DMS 273 (cell line): Measurements from ENCODE around the gene MARCHF10.

Source experiments
- DNase-seq: peaks from one replicate; lab custom pipeline; 2025; ENCODE audit not compliant: unreplicated experiment; lab: John Stamatoyannopoulos, UW

Gene MARCHF10

DNA sequence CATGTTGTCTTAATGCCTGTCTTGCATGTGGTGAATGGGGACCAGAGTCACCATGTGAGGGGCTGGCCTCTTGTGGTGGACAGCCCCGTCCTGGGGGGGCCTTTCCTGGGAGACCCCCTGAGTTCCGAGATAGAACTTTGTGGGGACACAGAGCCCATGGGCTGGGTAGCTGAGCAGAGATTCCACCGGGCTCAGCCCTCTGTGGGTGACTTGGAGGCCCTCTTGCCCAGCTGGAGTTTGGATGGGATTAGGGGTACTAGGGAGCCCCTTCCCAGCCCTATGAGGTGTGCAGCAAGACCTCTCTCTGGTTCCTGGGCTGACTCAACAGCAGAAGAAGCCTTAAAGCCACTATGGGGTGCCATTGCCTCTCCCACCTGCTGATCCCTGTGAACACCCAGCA is 142.5 kb downstream of the MARCHF10 start:
- no peak for DNase-seq

GRCh38 chr17:62664336-62665120 is 143.6 kb downstream of the MARCHF10 start:
- no peak for DNase-seq

GRCh38 chr17:62663304-62663703 is 144.8 kb downstream of the MARCHF10 start:
- no peak for DNase-seq

DNA sequence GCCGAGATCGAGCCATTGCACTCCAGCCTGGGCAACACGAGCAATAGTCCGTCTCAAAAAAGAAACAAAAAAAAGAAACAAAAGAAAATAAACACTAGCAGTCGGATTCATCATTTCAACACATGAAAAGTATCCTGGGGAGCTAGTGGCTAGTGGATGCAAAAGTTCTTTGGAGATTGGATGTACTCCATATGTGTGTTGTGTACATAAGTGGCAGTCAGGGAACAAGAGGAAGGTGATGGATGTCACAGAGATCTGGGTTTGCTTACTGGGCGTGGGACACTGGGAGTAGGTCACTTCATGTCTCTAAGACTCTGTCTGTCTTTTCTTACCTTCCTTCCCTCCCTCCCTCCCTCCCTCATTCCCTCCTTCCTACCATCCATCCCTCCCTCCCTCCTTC is 145.3 kb downstream of the MARCHF10 start:
- no peak for DNase-seq

GRCh38 chr17:62661337-62661736 is 146.8 kb downstream of the MARCHF10 start:
- no peak for DNase-seq

GRCh38 chr17:62660629-62661118 is 147.4 kb downstream of the MARCHF10 start:
- no peak for DNase-seq

DNA sequence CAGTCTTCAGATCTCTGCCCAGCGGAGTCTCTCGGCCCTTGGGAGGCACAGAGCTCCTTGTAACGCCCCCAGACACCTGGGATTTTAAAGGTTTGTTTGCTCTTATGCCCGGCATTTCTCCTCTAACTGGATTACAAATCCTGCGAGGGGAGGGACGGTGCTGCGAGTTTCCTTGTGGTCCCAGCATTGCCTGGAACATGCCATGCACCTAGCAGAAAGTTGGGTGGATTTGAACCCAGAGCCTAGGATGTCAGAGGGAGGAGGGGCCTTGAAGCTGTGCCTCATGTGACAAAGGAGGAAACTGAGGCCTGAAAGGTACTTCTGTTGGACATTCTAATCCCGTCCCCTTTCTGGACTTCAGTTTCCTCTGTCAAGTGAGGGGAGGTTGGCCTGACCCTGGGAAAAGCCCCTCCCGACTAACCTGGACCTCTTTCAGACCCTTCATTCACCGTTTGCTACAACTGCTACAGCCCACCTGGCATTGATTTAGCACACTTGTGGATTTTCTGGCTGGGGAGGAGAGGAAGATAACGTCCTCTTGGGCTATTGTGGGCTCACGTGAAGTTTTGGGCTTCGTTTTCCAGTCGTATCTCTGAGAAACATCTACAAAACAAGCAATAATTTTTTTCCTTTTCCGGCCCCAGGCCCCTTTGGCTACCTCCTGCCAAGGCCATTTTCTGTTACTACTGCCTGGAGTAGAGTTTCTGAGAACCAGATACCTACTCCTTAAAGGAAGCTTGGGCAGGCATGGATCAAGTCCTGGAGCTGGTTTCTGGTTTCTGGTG is 149.8 kb downstream of the MARCHF10 start:
- no peak for DNase-seq

DNA sequence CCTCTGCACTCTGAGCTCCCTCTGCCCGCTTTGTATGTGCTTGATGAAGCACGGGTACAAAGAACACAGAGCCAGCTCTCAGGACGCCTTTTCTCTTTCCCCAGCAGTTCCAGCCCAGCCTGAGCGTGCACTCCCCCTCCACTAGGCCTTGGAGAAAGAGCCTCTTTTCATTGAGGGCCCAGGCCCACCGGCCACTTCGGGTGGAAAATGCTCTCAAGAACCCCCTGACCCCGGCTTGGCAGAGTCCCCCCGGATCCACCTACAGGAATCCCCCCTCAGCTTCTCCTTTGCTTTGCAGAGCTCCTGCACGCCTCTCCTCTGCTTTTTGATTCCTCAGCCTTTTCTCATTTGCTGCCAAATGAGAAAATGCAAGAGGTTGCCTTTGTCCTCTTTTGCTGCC is 150.4 kb downstream of the MARCHF10 start:
- no peak for DNase-seq

- peak; percentile 30 for DNase-seq
Observed at GRCh38 chr17:62657145-62657665, 150.9 kb downstream of the MARCHF10 start.

GRCh38 chr17:62656446-62656845 is 151.7 kb downstream of the MARCHF10 start:
- no peak for DNase-seq

DNA sequence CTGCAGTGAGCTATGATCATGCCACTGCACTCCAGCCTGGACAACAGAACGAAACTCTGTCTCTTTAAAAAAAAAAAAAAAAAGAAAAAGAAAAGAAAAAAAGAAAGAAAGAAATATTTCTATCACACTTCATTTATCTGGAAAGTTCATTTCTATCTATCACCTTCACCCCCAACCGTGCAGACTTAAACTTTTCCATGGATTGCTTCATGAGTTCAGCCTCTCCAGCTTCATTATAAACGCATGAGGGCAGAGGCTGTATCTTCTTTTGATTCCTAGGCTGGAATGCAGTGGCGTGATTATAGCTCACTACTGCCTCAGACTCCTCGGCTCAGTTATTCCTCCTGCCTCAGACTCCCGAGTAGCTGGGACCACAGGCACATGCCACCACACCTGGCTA is 152.5 kb downstream of the MARCHF10 start:
- no peak for DNase-seq

- DNase-seq: no peak
Observed at GRCh38 chr17:62653826-62654761, 154.0 kb downstream of the MARCHF10 start.

GRCh38 chr17:62653002-62653825 is 154.9 kb downstream of the MARCHF10 start:
- DNase-seq: peak; percentile 86

- DNase-seq: peak; percentile 55
Observed at GRCh38 chr17:62652251-62653001, 155.7 kb downstream of the MARCHF10 start.
